Chondrocyte (in vitro differentiated cells): ENCODE measurements around the gene SYNPR. TPM values are rescaled to one million over a fixed set of nuclear protein-coding genes. Genes with fewer than 3 reads are reported as not detected.
A peak's percentile ranks its signal among the peaks of the same experiment; 100 is the strongest.

Experiments used
- DNase-seq: peaks from one replicate; pipeline ENCODE4 v3.0.0; 2021; ENCODE audit warnings: mixed read lengths, low spot score
- H3K27ac Mint-ChIP-seq: one replicate; pipeline ENCODE4 v1.8.0; 2021; ENCODE audit warnings: mild to moderate bottlenecking, moderate library complexity, mixed read lengths; ENCODE audit not compliant: unreplicated experiment
- H3K27me3 Mint-ChIP-seq: 2 replicates; pipeline ENCODE4 v1.8.0; 2021; ENCODE audit warnings: low read depth, mixed read lengths
- H3K36me3 Mint-ChIP-seq: 2 replicates; pipeline ENCODE4 v1.8.0; 2021; ENCODE audit warnings: low read depth, mixed read lengths
- H3K4me1 Mint-ChIP-seq: 2 replicates; pipeline ENCODE4 v1.8.0; 2021; ENCODE audit warnings: low read depth, mild to moderate bottlenecking, mixed read lengths
- H3K4me3 Mint-ChIP-seq: one replicate; pipeline ENCODE4 v1.8.0; 2021; ENCODE audit warnings: mild to moderate bottlenecking, moderate library complexity, mixed read lengths; ENCODE audit not compliant: unreplicated experiment
- H3K9me3 Mint-ChIP-seq: 2 replicates; pipeline ENCODE4 v1.8.0; 2021; ENCODE audit warnings: low read depth, mixed read lengths
- total RNA-seq: library from RNA; stranded (reverse); gene quantifications from 3 replicates; pipeline ENCODE4 v1.2.1, GENCODE V29; 2021
- TF ChIP-seq, protein P1 (sequence below): fragments of 200-600 bp; sonication (generic); IDR thresholded peaks from 2 replicates; pipeline ENCODE4 v1.5.0; 2021; ENCODE audit warnings: antibody characterized with exemption, mild to moderate bottlenecking, moderate library complexity

The SYNPR gene
- total RNA-seq, 1 donor from 2014 or later: not detected

DNA sequence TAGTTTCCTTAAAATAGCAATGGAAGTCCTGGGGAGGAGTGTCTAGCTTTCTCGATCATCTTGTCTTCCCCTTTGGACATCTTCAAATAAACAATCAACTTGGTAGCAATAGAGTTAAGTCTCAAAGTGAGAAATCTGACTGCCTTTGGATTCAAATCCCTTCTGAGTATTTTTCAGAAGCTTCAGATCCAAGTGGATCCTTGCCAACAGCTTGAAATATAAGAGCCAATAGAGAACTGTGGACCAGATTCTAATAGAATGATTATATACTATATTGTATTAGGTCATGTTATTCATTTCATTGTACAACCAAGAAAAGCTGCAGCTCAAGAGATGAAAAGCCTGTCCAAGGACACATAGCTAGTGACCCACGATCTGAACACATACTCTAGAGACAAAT is 60.2 kb downstream of the SYNPR start:
- H3K27ac Mint-ChIP-seq: no peak overlapping the region
- peaks cover 6% of the 10 kb centered on the region for H3K27me3 Mint-ChIP-seq
- TF ChIP-seq, protein P1, sequence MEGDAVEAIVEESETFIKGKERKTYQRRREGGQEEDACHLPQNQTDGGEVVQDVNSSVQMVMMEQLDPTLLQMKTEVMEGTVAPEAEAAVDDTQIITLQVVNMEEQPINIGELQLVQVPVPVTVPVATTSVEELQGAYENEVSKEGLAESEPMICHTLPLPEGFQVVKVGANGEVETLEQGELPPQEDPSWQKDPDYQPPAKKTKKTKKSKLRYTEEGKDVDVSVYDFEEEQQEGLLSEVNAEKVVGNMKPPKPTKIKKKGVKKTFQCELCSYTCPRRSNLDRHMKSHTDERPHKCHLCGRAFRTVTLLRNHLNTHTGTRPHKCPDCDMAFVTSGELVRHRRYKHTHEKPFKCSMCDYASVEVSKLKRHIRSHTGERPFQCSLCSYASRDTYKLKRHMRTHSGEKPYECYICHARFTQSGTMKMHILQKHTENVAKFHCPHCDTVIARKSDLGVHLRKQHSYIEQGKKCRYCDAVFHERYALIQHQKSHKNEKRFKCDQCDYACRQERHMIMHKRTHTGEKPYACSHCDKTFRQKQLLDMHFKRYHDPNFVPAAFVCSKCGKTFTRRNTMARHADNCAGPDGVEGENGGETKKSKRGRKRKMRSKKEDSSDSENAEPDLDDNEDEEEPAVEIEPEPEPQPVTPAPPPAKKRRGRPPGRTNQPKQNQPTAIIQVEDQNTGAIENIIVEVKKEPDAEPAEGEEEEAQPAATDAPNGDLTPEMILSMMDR: no peak
- H3K36me3 Mint-ChIP-seq: no peaks in the 10 kb centered on the region
- no peak for DNase-seq
- no peak overlapping the region for H3K4me3 Mint-ChIP-seq
- peaks cover 2% of the 10 kb centered on the region for H3K4me1 Mint-ChIP-seq
- no peaks in the 10 kb centered on the region for H3K9me3 Mint-ChIP-seq

DNA sequence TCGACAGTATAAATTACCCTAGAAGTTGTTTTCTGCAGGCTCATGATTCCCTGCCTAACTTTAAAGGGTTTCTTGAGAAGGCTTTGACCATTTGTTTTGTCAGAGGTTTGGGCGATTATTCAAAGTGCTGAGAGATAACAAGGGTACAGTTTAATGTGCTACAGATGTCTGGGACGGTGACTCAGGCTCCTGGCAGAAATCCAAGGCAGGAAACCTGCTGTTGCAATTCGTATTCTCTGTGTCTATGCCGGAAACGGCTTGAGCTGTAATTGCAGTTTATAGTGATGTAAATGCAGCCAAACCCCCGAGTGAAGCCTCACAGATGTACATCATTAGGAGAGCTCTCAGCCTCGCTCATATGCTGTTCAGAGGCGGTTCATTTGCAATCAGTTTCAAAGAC is 65.6 kb downstream of the SYNPR start:
- H3K27ac Mint-ChIP-seq: peak overlapping the region; percentile 18
- TF ChIP-seq, protein P1: no peak
- no peaks in the 10 kb centered on the region for H3K36me3 Mint-ChIP-seq
- peaks cover 10% of the 10 kb centered on the region for H3K4me1 Mint-ChIP-seq
- H3K9me3 Mint-ChIP-seq: no peaks in the 10 kb centered on the region
- DNase-seq: no peak
- peaks cover 11% of the 10 kb centered on the region for H3K27me3 Mint-ChIP-seq
- no peak overlapping the region for H3K4me3 Mint-ChIP-seq

DNA sequence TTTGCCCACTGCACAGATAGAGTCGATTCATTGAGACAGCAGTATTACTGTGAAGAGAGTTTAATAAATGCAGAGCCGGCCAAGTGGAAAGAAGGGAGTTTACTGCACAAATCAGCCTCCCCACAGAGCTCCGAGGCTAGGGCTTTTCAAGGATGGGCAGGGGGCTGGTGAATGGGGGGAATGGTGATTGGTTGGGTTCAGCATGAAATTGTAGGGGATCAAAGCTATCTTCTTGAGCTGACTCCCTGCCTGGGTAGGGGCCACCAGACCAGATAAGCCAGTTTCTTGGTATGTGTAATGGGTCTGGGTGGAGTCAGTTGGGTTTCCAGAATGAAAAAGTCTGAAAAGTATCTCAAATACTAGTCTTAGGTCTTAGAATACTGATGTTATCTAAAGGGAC is 66.6 kb downstream of the SYNPR start:
- Mint-ChIP-seq H3K4me1 (peaks cover 10% of the 10 kb centered on the region), H3K36me3 (no peaks in the 10 kb centered on the region), H3K9me3 (no peaks in the 10 kb centered on the region), H3K4me3 (no peak overlapping the region), H3K27ac (no peak overlapping the region), H3K27me3 (peaks cover 15% of the 10 kb centered on the region)
- TF ChIP-seq, protein P1: no peak
- no peak for DNase-seq

DNA sequence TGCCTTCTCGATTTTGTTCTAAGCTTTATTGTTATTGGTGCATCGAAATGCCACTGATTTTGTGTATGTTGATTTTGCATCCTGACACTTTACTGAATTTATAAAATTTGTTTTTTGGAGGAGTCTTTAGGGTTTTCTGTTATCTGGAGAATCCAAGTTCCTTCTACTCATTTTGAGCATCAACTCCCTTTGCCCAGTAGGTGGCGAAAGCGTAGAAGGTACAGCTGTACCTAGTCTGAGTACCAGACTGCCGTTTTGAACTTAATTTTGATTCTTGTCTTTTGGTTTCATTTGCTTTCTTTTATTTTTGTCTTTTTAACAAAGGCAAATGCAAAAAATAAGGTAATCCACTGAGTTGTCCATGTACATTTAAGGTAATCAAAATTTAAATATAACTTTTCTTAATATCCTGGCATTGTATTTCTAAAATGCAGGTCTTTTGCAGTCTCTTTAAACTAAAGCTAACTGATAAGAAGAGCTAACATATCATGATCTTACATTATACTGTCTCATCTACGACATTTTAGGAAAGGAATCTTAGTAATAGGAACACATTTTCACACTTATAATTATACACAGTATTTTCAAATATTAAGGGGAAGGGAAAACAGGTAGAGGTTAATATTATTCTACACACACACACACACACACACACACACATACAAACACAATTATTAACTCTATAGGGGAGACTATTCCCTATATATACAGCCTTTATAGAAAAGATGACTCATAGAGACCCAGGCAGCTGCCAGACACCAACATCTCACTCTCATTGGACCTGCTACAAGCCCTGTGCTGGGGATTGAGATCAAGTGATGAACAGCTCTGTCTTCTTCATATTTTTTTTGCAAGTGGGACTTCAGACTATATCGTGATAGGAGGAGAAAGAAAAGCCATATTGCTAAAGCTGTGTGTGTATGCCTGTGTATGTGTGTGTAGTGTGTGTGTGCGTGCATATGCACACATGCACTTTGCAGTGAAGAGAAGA is 71.8 kb downstream of the SYNPR start:
- Mint-ChIP-seq H3K9me3 (no peaks in the 10 kb centered on the region), H3K27ac (no peak overlapping the region), H3K27me3 (peaks cover 32% of the 10 kb centered on the region), H3K4me3 (no peak overlapping the region), H3K36me3 (no peaks in the 10 kb centered on the region), H3K4me1 (no peaks in the 10 kb centered on the region)
- DNase-seq: no peak
- TF ChIP-seq, protein P1: peak; percentile 90

DNA sequence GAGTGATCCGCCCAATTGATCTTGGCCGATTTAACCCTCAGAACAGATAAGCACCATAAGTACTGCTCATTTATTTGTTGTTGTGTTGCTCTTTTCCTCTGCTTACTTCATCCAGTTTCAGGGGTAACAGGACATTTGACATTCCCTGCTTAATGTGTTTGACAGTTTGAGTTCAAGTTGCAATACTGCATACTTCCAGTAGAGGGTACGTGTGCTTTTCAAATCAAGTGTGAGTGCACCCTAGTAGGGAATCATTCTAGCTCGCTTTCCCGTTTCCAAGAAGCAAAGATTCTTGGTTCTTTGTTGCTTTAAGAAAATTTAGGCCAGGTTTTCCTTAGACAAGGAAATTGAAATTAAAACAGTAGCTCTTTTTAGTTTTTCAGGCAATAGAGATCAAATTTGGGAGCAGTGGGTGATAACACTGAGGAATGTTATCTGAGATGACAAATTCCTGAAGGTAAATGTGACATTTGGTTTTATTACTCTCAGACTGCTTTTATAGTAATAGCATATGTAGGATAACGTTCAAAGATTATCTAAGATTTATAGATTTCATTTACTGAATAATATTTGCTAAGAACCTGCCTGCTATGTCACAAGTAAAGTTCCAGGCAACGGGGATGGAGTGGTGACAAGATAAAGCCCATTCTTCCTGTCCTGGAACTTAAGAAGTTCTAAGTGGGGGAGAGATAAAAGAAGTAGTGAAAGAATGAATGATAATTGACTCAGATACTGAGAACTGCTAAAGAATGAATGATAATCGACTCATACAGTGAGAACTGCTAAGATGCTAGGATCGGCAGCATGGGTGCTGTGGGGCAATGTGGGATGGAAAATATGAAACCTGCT is 73.3 kb downstream of the SYNPR start:
- H3K27ac Mint-ChIP-seq: no peak overlapping the region
- DNase-seq: no peak
- TF ChIP-seq, protein P1: peak; percentile 89
- no peak overlapping the region for H3K4me3 Mint-ChIP-seq
- H3K27me3 Mint-ChIP-seq: peaks cover 43% of the 10 kb centered on the region
- no peaks in the 10 kb centered on the region for H3K4me1 Mint-ChIP-seq
- no peaks in the 10 kb centered on the region for H3K36me3 Mint-ChIP-seq
- no peaks in the 10 kb centered on the region for H3K9me3 Mint-ChIP-seq
